ENCODE results near the gene EHMT2. TPM values are rescaled to one million over a fixed set of nuclear protein-coding genes. Genes with fewer than 3 reads are reported as not detected.

Gene EHMT2
- total RNA-seq, 2 donors from 2014 or later, result 113 to 121 TPM

- no peak for DNase-seq
Measured at GRCh38 chr6:31837369-31838113, 60.0 kb downstream of the EHMT2 start.

GRCh38 chr6:31836474-31837368 lies 60.8 kb downstream of the EHMT2 start:
- Histone ChIP-seq H3K9ac (ENCODE audit: extremely low read depth, low read length, poor library complexity, severe bottlenecking) (peak overlapping the region; percentile 90), H3K27ac (ENCODE audit: low read depth, low read length) (no peak overlapping the region), H3K27me3 (ENCODE audit: control insufficient read depth, insufficient read depth, low read length, poor library complexity, severe bottlenecking) (no peaks in the 10 kb centered on the region), H3K4me1 (ENCODE audit: control insufficient read depth, insufficient read depth, low read length) (no peaks in the 10 kb centered on the region), H3K36me3 (ENCODE audit: control insufficient read depth, insufficient read depth, low read length) (peaks cover 51% of the 10 kb centered on the region), H3K9me3 (ENCODE audit: control insufficient read depth, low read length) (no peaks in the 10 kb centered on the region), H3K4me3 (ENCODE audit: low read length) (peak overlapping the region; percentile 96)
- peaks cover 62% of the 10 kb centered on the region for H3K36me3 Mint-ChIP-seq (ENCODE audit: low read depth)
- H3K4me3 Mint-ChIP-seq, result peak overlapping the region; percentile 100
- peaks cover 19% of the 10 kb centered on the region for H3K4me1 Mint-ChIP-seq
- TF ChIP-seq CTCF (conservative IDR thresholded peaks at IDR 0.05), result no peak
- no peak for DNase-seq
- WGBS, 2 experiments (ENCODE audit: insufficient coverage in 1 of 2, insufficient read length in 1 of 2), result 24 to 29% methylated on average over 8 to 12 of the region's 12 CpGs
- H3K9me3 Mint-ChIP-seq, result no peaks in the 10 kb centered on the region
- H3K27me3 Mint-ChIP-seq (ENCODE audit: insufficient read depth), result no peaks in the 10 kb centered on the region
- H3K27ac Mint-ChIP-seq, result peak overlapping the region; percentile 99

More at GRCh38 chr6:31837369-31838113, 60.0 kb downstream of the EHMT2 start:
- Histone ChIP-seq H3K27me3 (ENCODE audit: control insufficient read depth, insufficient read depth, low read length, poor library complexity, severe bottlenecking) (no peaks in the 10 kb centered on the region), H3K36me3 (ENCODE audit: control insufficient read depth, insufficient read depth, low read length) (peaks cover 51% of the 10 kb centered on the region), H3K4me1 (ENCODE audit: control insufficient read depth, insufficient read depth, low read length) (no peaks in the 10 kb centered on the region), H3K9ac (ENCODE audit: extremely low read depth, low read length, poor library complexity, severe bottlenecking) (peak overlapping the region; percentile 90), H3K9me3 (ENCODE audit: control insufficient read depth, low read length) (no peaks in the 10 kb centered on the region), H3K27ac (ENCODE audit: low read depth, low read length) (no peak overlapping the region), H3K4me3 (ENCODE audit: low read length) (peak overlapping the region; percentile 96)
- H3K36me3 Mint-ChIP-seq (ENCODE audit: low read depth), result peaks cover 62% of the 10 kb centered on the region
- WGBS, 2 experiments (ENCODE audit: insufficient coverage in 1 of 2, insufficient read length in 1 of 2), result 79% methylated on average over 1 of the region's 1 CpG; no CpG with 5 or more reads in 1 of the 2 experiments
- H3K4me1 Mint-ChIP-seq, result peaks cover 19% of the 10 kb centered on the region
- H3K27ac Mint-ChIP-seq, result peak overlapping the region; percentile 99
- H3K4me3 Mint-ChIP-seq, result peak overlapping the region; percentile 100
- no peak for TF ChIP-seq CTCF (conservative IDR thresholded peaks at IDR 0.05)
- H3K9me3 Mint-ChIP-seq, result no peaks in the 10 kb centered on the region
- H3K27me3 Mint-ChIP-seq (ENCODE audit: insufficient read depth), result no peaks in the 10 kb centered on the region

- H3K9me3 ChIP-seq (ENCODE audit: control insufficient read depth, low read length), result no peaks in the 10 kb centered on the region
- Mint-ChIP-seq H3K27me3 (ENCODE audit: insufficient read depth) (no peaks in the 10 kb centered on the region), H3K4me3 (peak overlapping the region; percentile 100), H3K9me3 (no peaks in the 10 kb centered on the region), H3K4me1 (peaks cover 19% of the 10 kb centered on the region), H3K36me3 (ENCODE audit: low read depth) (peaks cover 58% of the 10 kb centered on the region), H3K27ac (peak overlapping the region; percentile 99)
- TF ChIP-seq CTCF (conservative IDR thresholded peaks at IDR 0.05), result no peak
- 7 to 17% methylated on average over 9 to 14 of the region's 14 CpGs for WGBS, 2 experiments (ENCODE audit: insufficient coverage in 1 of 2, insufficient read length in 1 of 2)
- H3K36me3 ChIP-seq (ENCODE audit: control insufficient read depth, insufficient read depth, low read length), result peaks cover 51% of the 10 kb centered on the region
- peak overlapping the region; percentile 90 for H3K9ac ChIP-seq (ENCODE audit: extremely low read depth, low read length, poor library complexity, severe bottlenecking)
- no peak overlapping the region for H3K27ac ChIP-seq (ENCODE audit: low read depth, low read length)
- peak overlapping the region; percentile 96 for H3K4me3 ChIP-seq (ENCODE audit: low read length)
- no peaks in the 10 kb centered on the region for H3K27me3 ChIP-seq (ENCODE audit: control insufficient read depth, insufficient read depth, low read length, poor library complexity, severe bottlenecking)
- DNase-seq, result no peak
- no peaks in the 10 kb centered on the region for H3K4me1 ChIP-seq (ENCODE audit: control insufficient read depth, insufficient read depth, low read length)
Measured at GRCh38 chr6:31836047-31836473, 61.4 kb downstream of the EHMT2 start.

Measured in endodermal cell (in vitro differentiated cells).